NCI-H2107 (cell line): ENCODE results near the gene C4BPA.

ENCODE experiments used
- DNase-seq: peaks from one replicate; lab custom pipeline; 2025; lab: John Stamatoyannopoulos, UW

Gene C4BPA

GRCh38 chr1:207124389-207124788, 20.4 kb downstream of the C4BPA start:
- DNase-seq = no peak

- DNase-seq = no peak
Observed at GRCh38 chr1:207128336-207128921, 24.4 kb downstream of the C4BPA start.

GRCh38 chr1:207129053-207129452, 25.0 kb downstream of the C4BPA start:
- DNase-seq = no peak

GRCh38 chr1:207130252-207131036, 26.4 kb downstream of the C4BPA start:
- DNase-seq = no peak

- no peak for DNase-seq
Observed at GRCh38 chr1:207131163-207131562, 27.1 kb downstream of the C4BPA start.

GRCh38 chr1:207134581-207134980, 30.5 kb downstream of the C4BPA start:
- DNase-seq = no peak

- DNase-seq = no peak
Observed at GRCh38 chr1:207139616-207140015, 35.6 kb downstream of the C4BPA start.

GRCh38 chr1:207140536-207140935, 36.5 kb downstream of the C4BPA start:
- DNase-seq = no peak

- DNase-seq = no peak
Observed at GRCh38 chr1:207145401-207146058, 41.5 kb downstream of the C4BPA start.

- DNase-seq = no peak
Observed at GRCh38 chr1:207151920-207152319, 47.9 kb downstream of the C4BPA start.

- DNase-seq = no peak
Observed at GRCh38 chr1:207152792-207153468, 48.9 kb downstream of the C4BPA start.

- no peak for DNase-seq
Observed at GRCh38 chr1:207155028-207155427, 51.0 kb downstream of the C4BPA start.

GRCh38 chr1:207156095-207156494, 52.1 kb downstream of the C4BPA start:
- no peak for DNase-seq

- DNase-seq = no peak
Observed at GRCh38 chr1:207156826-207157225, 52.8 kb downstream of the C4BPA start.

GRCh38 chr1:207164086-207164485, 60.1 kb downstream of the C4BPA start:
- no peak for DNase-seq

GRCh38 chr1:207172321-207172720, 68.3 kb downstream of the C4BPA start:
- no peak for DNase-seq

- no peak for DNase-seq
Observed at GRCh38 chr1:207172885-207173284, 68.9 kb downstream of the C4BPA start.

GRCh38 chr1:207173396-207173795, 69.4 kb downstream of the C4BPA start:
- no peak for DNase-seq

GRCh38 chr1:207174913-207175312, 70.9 kb downstream of the C4BPA start:
- DNase-seq = no peak

GRCh38 chr1:207179036-207179435, 75.0 kb downstream of the C4BPA start:
- no peak for DNase-seq

GRCh38 chr1:207181847-207182246, 77.8 kb downstream of the C4BPA start:
- DNase-seq = no peak

- DNase-seq = no peak
Observed at GRCh38 chr1:207186503-207186902, 82.5 kb downstream of the C4BPA start.

GRCh38 chr1:207188901-207189300, 84.9 kb downstream of the C4BPA start:
- DNase-seq = no peak
